Endothelial cell (in vitro differentiated cells): ENCODE results near the gene LRP10. TPM values are rescaled to one million over a fixed set of nuclear protein-coding genes. Genes with fewer than 3 reads are reported as not detected.

Experiments
- DNase-seq: peaks from one replicate; pipeline ENCODE4 v3.0.0; 2021; ENCODE audit warnings: low spot score
- H3K27ac Mint-ChIP-seq: one replicate; pipeline ENCODE4 v1.8.0; 2021; ENCODE audit warnings: mixed read lengths, inconsistent platforms; ENCODE audit not compliant: unreplicated experiment
- H3K27me3 Mint-ChIP-seq: one replicate; pipeline ENCODE4 v1.8.0; 2021; ENCODE audit warnings: mild to moderate bottlenecking, moderate library complexity, mixed read lengths, inconsistent platforms; ENCODE audit not compliant: unreplicated experiment
- H3K36me3 Mint-ChIP-seq: one replicate; pipeline ENCODE4 v1.8.0; 2021; ENCODE audit warnings: mild to moderate bottlenecking, low read depth, mixed read lengths, inconsistent platforms; ENCODE audit not compliant: unreplicated experiment
- H3K4me1 Mint-ChIP-seq: one replicate; pipeline ENCODE4 v1.8.0; 2021; ENCODE audit warnings: mild to moderate bottlenecking, mixed read lengths, inconsistent platforms; ENCODE audit not compliant: unreplicated experiment
- H3K4me3 Mint-ChIP-seq: one replicate; pipeline ENCODE4 v1.8.0; 2021; ENCODE audit warnings: mild to moderate bottlenecking, mixed read lengths, inconsistent platforms; ENCODE audit not compliant: unreplicated experiment
- H3K9me3 Mint-ChIP-seq: one replicate; pipeline ENCODE4 v1.8.0; 2021; ENCODE audit warnings: mixed read lengths, inconsistent platforms; ENCODE audit not compliant: unreplicated experiment
- CTCF ChIP-seq: fragments of 200-600 bp; sonication (generic); IDR thresholded peaks from one replicate; pipeline ENCODE4 v1.5.0; 2021; ENCODE audit warnings: antibody characterized with exemption; ENCODE audit not compliant: unreplicated experiment
- total RNA-seq: library from RNA; stranded (reverse); fragmentation: NEBNext Ultra II Directional; extraction: Animal tissue kit (Norgen Biotek cat#: 25700); gene quantifications from one replicate; pipeline ENCODE4 v1.2.1, GENCODE V29; 2021; ENCODE audit not compliant: unreplicated experiment

LRP10 gene
- total RNA-seq, 1 donor from 2014 or later = 105 TPM

GRCh38 chr14:22841311-22841710 lies 30.2 kb upstream of the LRP10 start:
- peak overlapping the region; percentile 34 for H3K4me3 Mint-ChIP-seq
- H3K27ac Mint-ChIP-seq = peak overlapping the region; percentile 83
- no peak for DNase-seq
- no peak for TF ChIP-seq CTCF
- no peaks in the 10 kb centered on the region for H3K9me3 Mint-ChIP-seq
- peaks cover 55% of the 10 kb centered on the region for H3K36me3 Mint-ChIP-seq
- H3K27me3 Mint-ChIP-seq = peaks cover 17% of the 10 kb centered on the region
- H3K4me1 Mint-ChIP-seq = peaks cover 56% of the 10 kb centered on the region

- Mint-ChIP-seq H3K27ac (peak overlapping the region; percentile 83), H3K27me3 (peaks cover 16% of the 10 kb centered on the region), H3K9me3 (no peaks in the 10 kb centered on the region), H3K4me1 (peaks cover 60% of the 10 kb centered on the region), H3K4me3 (peak overlapping the region; percentile 34), H3K36me3 (peaks cover 57% of the 10 kb centered on the region)
- DNase-seq = no peak
- TF ChIP-seq CTCF = no peak
Measured at GRCh38 chr14:22841769-22842168, 29.8 kb upstream of the LRP10 start.

GRCh38 chr14:22842211-22843122 lies 29.1 kb upstream of the LRP10 start:
- Mint-ChIP-seq H3K36me3 (peaks cover 57% of the 10 kb centered on the region), H3K9me3 (no peaks in the 10 kb centered on the region), H3K4me1 (peaks cover 58% of the 10 kb centered on the region), H3K27me3 (peaks cover 16% of the 10 kb centered on the region), H3K4me3 (peak overlapping the region; percentile 34), H3K27ac (peak overlapping the region; percentile 42)
- no peak for TF ChIP-seq CTCF
- no peak for DNase-seq

DNA sequence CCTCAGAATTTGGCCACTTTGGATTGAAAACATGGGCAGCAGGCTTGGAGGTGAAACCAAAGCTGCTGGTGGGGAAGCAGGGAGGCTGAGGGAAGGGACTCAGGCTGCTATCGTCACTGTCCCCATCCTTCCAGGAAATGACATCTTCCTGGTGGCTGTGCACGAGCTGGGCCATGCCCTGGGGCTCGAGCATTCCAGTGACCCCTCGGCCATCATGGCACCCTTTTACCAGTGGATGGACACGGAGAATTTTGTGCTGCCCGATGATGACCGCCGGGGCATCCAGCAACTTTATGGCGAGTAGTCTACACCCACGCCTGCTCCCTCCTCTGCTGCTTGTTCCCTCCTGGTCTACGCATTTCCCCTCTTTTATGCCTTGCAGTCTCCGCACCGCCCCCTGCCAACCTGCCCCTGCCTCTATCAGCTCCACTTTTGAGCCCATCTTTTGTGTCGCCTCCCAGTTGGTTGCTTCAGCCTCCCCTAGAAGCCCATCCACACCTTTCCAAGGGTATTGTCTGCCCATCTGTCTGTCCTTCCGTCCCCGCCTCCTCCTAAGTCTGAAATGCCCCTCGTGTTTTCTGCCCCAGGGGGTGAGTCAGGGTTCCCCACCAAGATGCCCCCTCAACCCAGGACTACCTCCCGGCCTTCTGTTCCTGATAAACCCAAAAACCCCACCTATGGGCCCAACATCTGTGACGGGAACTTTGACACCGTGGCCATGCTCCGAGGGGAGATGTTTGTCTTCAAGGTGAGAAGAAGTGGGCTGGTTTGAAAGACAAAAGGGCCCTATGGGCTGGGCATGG lies 28.2 kb upstream of the LRP10 start:
- DNase-seq = no peak
- TF ChIP-seq CTCF = no peak
- H3K4me1 Mint-ChIP-seq = peaks cover 63% of the 10 kb centered on the region
- no peaks in the 10 kb centered on the region for H3K9me3 Mint-ChIP-seq
- H3K36me3 Mint-ChIP-seq = peaks cover 57% of the 10 kb centered on the region
- peaks cover 17% of the 10 kb centered on the region for H3K27me3 Mint-ChIP-seq
- H3K4me3 Mint-ChIP-seq = peak overlapping the region; percentile 79
- H3K27ac Mint-ChIP-seq = peak overlapping the region; percentile 64
